T-helper 9 cell (primary cell): ENCODE data around the gene CARD19.
A peak's percentile ranks its signal among the peaks of the same experiment; 100 is the strongest.

Source experiments
- DNase-seq: peaks from one replicate; pipeline ENCODE4 v3.0.0-alpha.2; 2020

CARD19 gene

GRCh38 chr9:93064392-93065134, 31.5 kb upstream of the CARD19 start:
- peak; percentile 75 for DNase-seq

- DNase-seq, result no peak
Observed at GRCh38 chr9:93065135-93065720, 30.8 kb upstream of the CARD19 start.

GRCh38 chr9:93066978-93067603, 28.9 kb upstream of the CARD19 start:
- no peak for DNase-seq

GRCh38 chr9:93068956-93069355, 27.1 kb upstream of the CARD19 start:
- DNase-seq, result no peak

- no peak for DNase-seq
Observed at GRCh38 chr9:93071464-93071863, 24.6 kb upstream of the CARD19 start.

- no peak for DNase-seq
Observed at GRCh38 chr9:93072383-93072795, 23.6 kb upstream of the CARD19 start.

GRCh38 chr9:93076101-93076791, 19.8 kb upstream of the CARD19 start:
- DNase-seq, result no peak

GRCh38 chr9:93076792-93077128, 19.3 kb upstream of the CARD19 start:
- no peak for DNase-seq

- DNase-seq, result no peak
Observed at GRCh38 chr9:93077367-93077766, 18.6 kb upstream of the CARD19 start.

GRCh38 chr9:93077811-93078210, 18.2 kb upstream of the CARD19 start:
- DNase-seq, result no peak

- DNase-seq, result no peak
Observed at GRCh38 chr9:93079371-93079770, 16.6 kb upstream of the CARD19 start.

- DNase-seq, result no peak
Observed at GRCh38 chr9:93080406-93080805, 15.6 kb upstream of the CARD19 start.

- no peak for DNase-seq
Observed at GRCh38 chr9:93081081-93081529, 14.9 kb upstream of the CARD19 start.

- no peak for DNase-seq
Observed at GRCh38 chr9:93081931-93082330, 14.1 kb upstream of the CARD19 start.

GRCh38 chr9:93082841-93083411, 13.1 kb upstream of the CARD19 start:
- DNase-seq, result no peak

GRCh38 chr9:93083592-93084470, 12.2 kb upstream of the CARD19 start:
- DNase-seq, result no peak

GRCh38 chr9:93084471-93084881, 11.5 kb upstream of the CARD19 start:
- DNase-seq, result no peak

- DNase-seq, result no peak
Observed at GRCh38 chr9:93085676-93086075, 10.3 kb upstream of the CARD19 start.

- DNase-seq, result no peak
Observed at GRCh38 chr9:93086447-93087224, 9.4 kb upstream of the CARD19 start.

GRCh38 chr9:93087971-93088655, 7.9 kb upstream of the CARD19 start:
- no peak for DNase-seq

- no peak for DNase-seq
Observed at GRCh38 chr9:93088656-93089015, 7.4 kb upstream of the CARD19 start.
